ENCODE measurements around the gene DOCK3.

Gene DOCK3

DNA sequence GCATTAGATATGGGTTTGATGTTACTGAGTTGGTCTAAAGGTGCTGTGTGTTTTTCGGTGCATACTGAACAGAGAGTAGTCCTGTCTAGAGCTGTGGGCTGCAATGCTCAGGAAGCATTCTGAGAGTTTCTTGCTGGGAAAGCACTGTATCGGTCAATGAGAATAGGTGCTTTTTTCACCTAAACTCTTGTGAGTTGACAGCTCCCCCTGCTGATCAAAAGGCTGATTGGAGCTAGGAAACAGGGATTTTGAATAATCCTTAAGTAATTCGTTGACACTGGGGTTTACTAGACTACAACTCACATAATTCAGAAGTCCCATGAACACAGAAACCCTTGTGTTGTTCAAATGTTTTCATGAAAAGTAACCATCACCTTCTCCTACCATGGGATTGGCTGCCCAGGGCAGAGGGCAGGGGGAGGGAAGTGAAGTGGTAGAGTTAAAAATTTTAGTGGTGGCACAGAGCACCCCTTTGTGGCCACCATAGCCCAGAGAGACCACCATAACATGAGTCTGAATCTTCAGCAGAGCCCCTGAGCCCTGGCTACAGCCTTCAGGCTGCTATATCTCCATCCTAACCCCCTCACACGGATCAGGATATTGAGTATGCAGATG, 697.3 kb downstream of the DOCK3 start:
- DNase-seq (ENCODE audit: insufficient read length, low spot score) = no peak
- peak; percentile 81 for FAIRE-seq
- TF ChIP-seq SPI1 (IDR thresholded peaks at IDR 0.05; ENCODE audit: low read depth, low read length) (no peak), POLR2A (IDR thresholded peaks at IDR 0.05; ENCODE audit: low read depth, low read length) (no peak), TAF1 (IDR thresholded peaks at IDR 0.05; ENCODE audit: low read depth, low read length) (no peak), POU2F2 (IDR thresholded peaks at IDR 0.05; ENCODE audit: low read depth, low read length) (no peak), PAX5 (IDR thresholded peaks at IDR 0.05; ENCODE audit: insufficient read depth, low read length, severe bottlenecking) (no peak), POLR2AphosphoS5 (IDR thresholded peaks at IDR 0.05; ENCODE audit: low read depth, low read length) (no peak)

- FAIRE-seq = no peak
- TF ChIP-seq POLR2A (IDR thresholded peaks at IDR 0.05; ENCODE audit: low read depth, low read length) (no peak), PAX5 (IDR thresholded peaks at IDR 0.05; ENCODE audit: insufficient read depth, low read length, severe bottlenecking) (no peak), TAF1 (IDR thresholded peaks at IDR 0.05; ENCODE audit: low read depth, low read length) (no peak), POLR2AphosphoS5 (IDR thresholded peaks at IDR 0.05; ENCODE audit: low read depth, low read length) (no peak), POU2F2 (IDR thresholded peaks at IDR 0.05; ENCODE audit: low read depth, low read length) (no peak), SPI1 (IDR thresholded peaks at IDR 0.05; ENCODE audit: low read depth, low read length) (no peak)
- no peak for DNase-seq (ENCODE audit: insufficient read length, low spot score)
Measured at GRCh38 chr3:51373658-51374421, 699.1 kb downstream of the DOCK3 start.

DNA sequence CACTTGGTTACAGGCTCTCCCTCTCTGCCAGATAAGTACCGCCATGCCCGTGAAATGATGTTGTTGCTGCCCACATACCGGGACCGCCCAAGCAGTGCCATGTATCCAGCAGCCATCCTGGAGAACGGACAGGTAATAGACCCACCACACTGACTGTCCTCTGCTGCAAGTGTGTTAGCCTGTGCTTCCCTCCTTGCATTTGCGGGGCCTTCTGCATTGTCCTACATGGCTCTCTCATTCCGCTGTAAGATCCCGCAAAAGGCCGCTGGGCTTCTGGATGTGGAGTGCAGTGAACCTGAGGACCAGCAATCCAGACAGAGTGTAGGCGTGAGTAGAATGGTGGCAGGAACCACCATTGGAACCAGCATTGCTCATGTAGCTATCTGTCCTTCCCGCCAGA, 699.7 kb downstream of the DOCK3 start:
- no peak for DNase-seq (ENCODE audit: insufficient read length, low spot score)
- TF ChIP-seq POU2F2 (IDR thresholded peaks at IDR 0.05; ENCODE audit: low read depth, low read length) = no peak
- no peak for TF ChIP-seq POLR2A (IDR thresholded peaks at IDR 0.05; ENCODE audit: low read depth, low read length)
- TF ChIP-seq POLR2AphosphoS5 (IDR thresholded peaks at IDR 0.05; ENCODE audit: low read depth, low read length) = no peak
- no peak for TF ChIP-seq SPI1 (IDR thresholded peaks at IDR 0.05; ENCODE audit: low read depth, low read length)
- FAIRE-seq = no peak

DNA sequence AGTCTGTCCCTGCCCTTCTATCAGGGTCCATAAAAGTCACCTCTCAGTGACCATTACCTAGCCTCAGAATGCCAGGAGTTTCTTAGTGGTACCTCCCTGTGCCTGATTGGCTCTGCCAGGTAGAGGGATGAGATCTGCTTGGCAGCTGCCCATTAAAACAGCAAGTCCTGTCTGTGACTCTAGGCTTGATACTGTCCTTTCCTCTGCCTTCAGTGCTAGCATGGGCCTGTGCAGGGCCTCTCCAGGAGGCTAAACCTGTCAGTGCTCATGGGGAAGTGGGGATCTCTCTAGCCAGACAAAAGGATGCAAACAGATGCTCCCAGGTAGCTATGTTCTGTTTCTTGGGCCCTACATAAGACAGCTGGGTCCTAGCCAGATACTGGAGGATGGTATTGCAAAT, 700.4 kb downstream of the DOCK3 start:
- no peak for TF ChIP-seq POLR2AphosphoS5 (IDR thresholded peaks at IDR 0.05; ENCODE audit: low read depth, low read length)
- TF ChIP-seq PAX5 (IDR thresholded peaks at IDR 0.05; ENCODE audit: insufficient read depth, low read length, severe bottlenecking) = no peak
- TF ChIP-seq POU2F2 (IDR thresholded peaks at IDR 0.05; ENCODE audit: low read depth, low read length) = no peak
- no peak for TF ChIP-seq TAF1 (IDR thresholded peaks at IDR 0.05; ENCODE audit: low read depth, low read length)
- no peak for TF ChIP-seq SPI1 (IDR thresholded peaks at IDR 0.05; ENCODE audit: low read depth, low read length)
- no peak for TF ChIP-seq POLR2A (IDR thresholded peaks at IDR 0.05; ENCODE audit: low read depth, low read length)
- DNase-seq (ENCODE audit: insufficient read length, low spot score) (no peak), FAIRE-seq (no peak)

GRCh38 chr3:51375571-51375970, 700.8 kb downstream of the DOCK3 start:
- FAIRE-seq (no peak), DNase-seq (ENCODE audit: insufficient read length, low spot score) (no peak)
- TF ChIP-seq POLR2AphosphoS5 (IDR thresholded peaks at IDR 0.05; ENCODE audit: low read depth, low read length) (no peak), POLR2A (IDR thresholded peaks at IDR 0.05; ENCODE audit: low read depth, low read length) (no peak), SPI1 (IDR thresholded peaks at IDR 0.05; ENCODE audit: low read depth, low read length) (no peak), PAX5 (IDR thresholded peaks at IDR 0.05; ENCODE audit: insufficient read depth, low read length, severe bottlenecking) (no peak), TAF1 (IDR thresholded peaks at IDR 0.05; ENCODE audit: low read depth, low read length) (no peak), POU2F2 (IDR thresholded peaks at IDR 0.05; ENCODE audit: low read depth, low read length) (no peak)

GRCh38 chr3:51378065-51378464, 703.3 kb downstream of the DOCK3 start:
- FAIRE-seq (no peak), DNase-seq (ENCODE audit: insufficient read length, low spot score) (no peak)
- no peak for TF ChIP-seq POLR2A (IDR thresholded peaks at IDR 0.05; ENCODE audit: low read depth, low read length)
- TF ChIP-seq POU2F2 (IDR thresholded peaks at IDR 0.05; ENCODE audit: low read depth, low read length) = no peak
- TF ChIP-seq POLR2AphosphoS5 (IDR thresholded peaks at IDR 0.05; ENCODE audit: low read depth, low read length) = no peak
- TF ChIP-seq PAX5 (IDR thresholded peaks at IDR 0.05; ENCODE audit: insufficient read depth, low read length, severe bottlenecking) = no peak
- TF ChIP-seq SPI1 (IDR thresholded peaks at IDR 0.05; ENCODE audit: low read depth, low read length) = no peak
- TF ChIP-seq TAF1 (IDR thresholded peaks at IDR 0.05; ENCODE audit: low read depth, low read length) = no peak

- FAIRE-seq (no peak), DNase-seq (ENCODE audit: insufficient read length, low spot score) (no peak)
- TF ChIP-seq POLR2AphosphoS5 (IDR thresholded peaks at IDR 0.05; ENCODE audit: low read depth, low read length) (no peak), POU2F2 (IDR thresholded peaks at IDR 0.05; ENCODE audit: low read depth, low read length) (no peak), PAX5 (IDR thresholded peaks at IDR 0.05; ENCODE audit: insufficient read depth, low read length, severe bottlenecking) (no peak), TAF1 (IDR thresholded peaks at IDR 0.05; ENCODE audit: low read depth, low read length) (no peak), POLR2A (IDR thresholded peaks at IDR 0.05; ENCODE audit: low read depth, low read length) (no peak), SPI1 (IDR thresholded peaks at IDR 0.05; ENCODE audit: low read depth, low read length) (no peak)
Measured at GRCh38 chr3:51378726-51379125, 704.0 kb downstream of the DOCK3 start.

- no peak for TF ChIP-seq TAF1 (IDR thresholded peaks at IDR 0.05; ENCODE audit: low read depth, low read length)
- TF ChIP-seq PAX5 (IDR thresholded peaks at IDR 0.05; ENCODE audit: insufficient read depth, low read length, severe bottlenecking) = no peak
- TF ChIP-seq POLR2AphosphoS5 (IDR thresholded peaks at IDR 0.05; ENCODE audit: low read depth, low read length) = no peak
- no peak for TF ChIP-seq SPI1 (IDR thresholded peaks at IDR 0.05; ENCODE audit: low read depth, low read length)
- no peak for TF ChIP-seq POU2F2 (IDR thresholded peaks at IDR 0.05; ENCODE audit: low read depth, low read length)
- TF ChIP-seq POLR2A (IDR thresholded peaks at IDR 0.05; ENCODE audit: low read depth, low read length) = no peak
- FAIRE-seq = no peak
- no peak for DNase-seq (ENCODE audit: insufficient read length, low spot score)
Measured at GRCh38 chr3:51379301-51379700, 704.6 kb downstream of the DOCK3 start.

- DNase-seq (ENCODE audit: insufficient read length, low spot score) (no peak), FAIRE-seq (no peak)
- TF ChIP-seq POLR2AphosphoS5 (IDR thresholded peaks at IDR 0.05; ENCODE audit: low read depth, low read length) (no peak), SPI1 (IDR thresholded peaks at IDR 0.05; ENCODE audit: low read depth, low read length) (no peak)
Measured at GRCh38 chr3:51379746-51380455, 705.2 kb downstream of the DOCK3 start.

Data from GM12891 (cell line).